ENCODE data around the gene RPL9.

GRCh38 chr4:39469429-39470077, 10.8 kb upstream of the RPL9 start:
- TF ChIP-seq POLR2A (IDR thresholded peaks at IDR 0.05) (no peak), CTCF (IDR thresholded peaks at IDR 0.05) (peak; percentile 86 to 98 (median 92))
